ENCODE data around the gene KXD1. TPM values are rescaled to one million over a fixed set of nuclear protein-coding genes. Genes with fewer than 3 reads are reported as not detected.

KXD1 gene
- total and polyA plus RNA-seq, 10 of the 15 experiments (the other 5 are each of a cell fraction or from before 2014, with no cell fraction given): 27.5 to 209 (median 129) TPM

DNA sequence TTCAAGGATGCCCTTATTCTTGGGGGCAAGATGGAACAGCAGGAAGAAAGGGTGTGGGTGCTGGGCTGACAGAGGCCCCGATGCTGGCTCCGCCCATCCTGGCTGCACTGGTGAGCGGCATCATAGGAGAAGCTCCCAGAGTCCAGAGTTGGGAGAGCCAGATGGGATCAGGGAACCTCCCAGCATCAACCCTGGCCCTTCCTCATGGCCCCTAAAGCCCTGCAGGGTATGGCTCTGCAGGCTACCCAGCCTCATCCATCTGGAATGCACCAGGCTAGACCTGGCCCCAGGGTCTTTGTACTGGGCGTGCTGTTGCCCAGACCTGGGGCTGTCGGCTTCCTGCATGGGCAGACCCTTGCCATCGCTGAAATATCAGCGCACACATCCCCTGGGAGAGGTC is 27.9 kb upstream of the KXD1 start:
- H3K9ac ChIP-seq (ENCODE audit: control insufficient read depth, insufficient read depth, low read length): no peak overlapping the region
- H2AFZ ChIP-seq (ENCODE audit: control insufficient read depth, low read depth, low read length): no peak overlapping the region
- ChIA-PET CTCF (no interaction called here), POLR2A (no interaction called here), RAD21 (ENCODE audit: unreplicated experiment) (interaction anchor here (1.2 kb wide), 1 partner anchor 27 kb away, joined by 6 read pairs; the partner anchor contains the start of gene KXD1), SMC1A (ENCODE audit: uncharacterized antibody, unreplicated experiment) (no interaction called here)
- no peaks in the 10 kb centered on the region for H3K27me3 ChIP-seq (replicated peaks in 1 of 2; ENCODE audit: control insufficient read depth in 2 of 2, insufficient read depth in 2 of 2, low read length in 1 of 2)
- H3K79me2 ChIP-seq (ENCODE audit: control insufficient read depth, insufficient read depth, low read length): no peaks in the 10 kb centered on the region
- in situ Hi-C loops (cut with MboI): no loop called here
- no peaks in the 10 kb centered on the region for H3K9me3 ChIP-seq (replicated peaks; ENCODE audit: control insufficient read depth, insufficient read depth, low read length)
- ATAC-seq (no peak), FAIRE-seq (no peak), DNase-seq (ENCODE audit: low read depth, low spot score) (no peak)
- 85% methylated on average over 7 of the region's 7 CpGs for WGBS (ENCODE audit: insufficient coverage, insufficient replicate concordance, low lambda C conversion rate, missing lambda C conversion rate)
- no peaks in the 10 kb centered on the region for H3K4me1 ChIP-seq (ENCODE audit: control insufficient read depth, insufficient read depth, low read length)
- H3K36me3 ChIP-seq (ENCODE audit: control insufficient read depth in 2 of 2, insufficient read depth in 2 of 2, low read length in 1 of 2): peaks cover 2 to 3% of the 10 kb centered on the region in 2 experiments; a peak in 3 of 4 replicates
- H3K27ac ChIP-seq (ENCODE audit: control insufficient read depth, insufficient read depth): no peak overlapping the region
- BruUV-seq (replicated peaks): no TSS peak
- H3K4me3 ChIP-seq: no peak overlapping the region
- H4K20me1 ChIP-seq (ENCODE audit: control insufficient read depth, insufficient read depth): no peaks in the 10 kb centered on the region
- intact Hi-C loops (cut with micrococcal nuclease; ENCODE audit: unreplicated experiment): no loop called here
- TF ChIP-seq HDAC2 (IDR thresholded peaks at IDR 0.05) (no peak), FOS (IDR thresholded peaks at IDR 0.05; ENCODE audit: borderline replicate concordance, extremely low read depth, insufficient read length) (no peak), GATAD2B (conservative IDR thresholded peaks at IDR 0.05; ENCODE audit: low read depth) (no peak), ZNF24 (IDR thresholded peaks at IDR 0.05) (no peak), CBX3 (IDR thresholded peaks at IDR 0.05; ENCODE audit: borderline replicate concordance, low read depth) (no peak)
- TF ChIP-seq, protein P1, sequence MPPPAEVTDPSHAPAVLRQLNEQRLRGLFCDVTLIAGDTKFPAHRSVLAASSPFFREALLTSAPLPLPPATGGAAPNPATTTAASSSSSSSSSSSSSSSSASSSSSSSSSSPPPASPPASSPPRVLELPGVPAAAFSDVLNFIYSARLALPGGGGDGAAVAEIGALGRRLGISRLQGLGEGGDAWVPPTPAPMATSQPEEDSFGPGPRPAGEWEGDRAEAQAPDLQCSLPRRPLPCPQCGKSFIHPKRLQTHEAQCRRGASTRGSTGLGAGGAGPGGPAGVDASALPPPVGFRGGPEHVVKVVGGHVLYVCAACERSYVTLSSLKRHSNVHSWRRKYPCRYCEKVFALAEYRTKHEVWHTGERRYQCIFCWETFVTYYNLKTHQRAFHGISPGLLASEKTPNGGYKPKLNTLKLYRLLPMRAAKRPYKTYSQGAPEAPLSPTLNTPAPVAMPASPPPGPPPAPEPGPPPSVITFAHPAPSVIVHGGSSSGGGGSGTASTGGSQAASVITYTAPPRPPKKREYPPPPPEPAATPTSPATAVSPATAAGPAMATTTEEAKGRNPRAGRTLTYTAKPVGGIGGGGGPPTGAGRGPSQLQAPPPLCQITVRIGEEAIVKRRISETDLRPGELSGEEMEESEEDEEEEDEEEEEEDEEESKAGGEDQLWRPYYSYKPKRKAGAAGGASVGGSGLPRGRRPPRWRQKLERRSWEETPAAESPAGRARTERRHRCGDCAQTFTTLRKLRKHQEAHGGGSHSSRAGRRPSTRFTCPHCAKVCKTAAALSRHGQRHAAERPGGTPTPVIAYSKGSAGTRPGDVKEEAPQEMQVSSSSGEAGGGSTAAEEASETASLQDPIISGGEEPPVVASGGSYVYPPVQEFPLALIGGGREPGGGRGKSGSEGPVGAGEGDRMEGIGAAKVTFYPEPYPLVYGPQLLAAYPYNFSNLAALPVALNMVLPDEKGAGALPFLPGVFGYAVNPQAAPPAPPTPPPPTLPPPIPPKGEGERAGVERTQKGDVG (CRISPR knock-in tag; IDR thresholded peaks at IDR 0.05): no peak
- H3K4me2 ChIP-seq (ENCODE audit: control insufficient read depth, insufficient read depth): no peak overlapping the region
